Femur (tissue), 1 donor: ENCODE results near the gene SRGAP3.

Experiments
- DNase-seq: peaks from one replicate; pipeline ENCODE4 v3.0.0-alpha.2; 2017

SRGAP3 gene

GRCh38 chr3:8981296-8981695 lies 268.1 kb downstream of the SRGAP3 start:
- DNase-seq = no peak

GRCh38 chr3:8980756-8981257 lies 268.6 kb downstream of the SRGAP3 start:
- DNase-seq = no peak

GRCh38 chr3:8979262-8979661 lies 270.2 kb downstream of the SRGAP3 start:
- no peak for DNase-seq

- DNase-seq = no peak
These were observed 270.9 kb downstream of the SRGAP3 start for GRCh38 chr3:8978551-8978950.

GRCh38 chr3:8976540-8977182 lies 272.8 kb downstream of the SRGAP3 start:
- DNase-seq = no peak

GRCh38 chr3:8975081-8976020 lies 274.1 kb downstream of the SRGAP3 start:
- DNase-seq = no peak

- no peak for DNase-seq
These were observed 275.0 kb downstream of the SRGAP3 start for GRCh38 chr3:8974458-8974857.

- DNase-seq = no peak
These were observed 276.8 kb downstream of the SRGAP3 start for GRCh38 chr3:8972639-8973038.

GRCh38 chr3:8970971-8971589 lies 278.4 kb downstream of the SRGAP3 start:
- DNase-seq = peak; percentile 83

GRCh38 chr3:8969241-8969640 lies 280.2 kb downstream of the SRGAP3 start:
- no peak for DNase-seq

- no peak for DNase-seq
These were observed 281.0 kb downstream of the SRGAP3 start for GRCh38 chr3:8968375-8968882.

GRCh38 chr3:8967553-8967952 lies 281.9 kb downstream of the SRGAP3 start:
- DNase-seq = no peak

GRCh38 chr3:8966820-8967348 lies 282.6 kb downstream of the SRGAP3 start:
- DNase-seq = no peak

- no peak for DNase-seq
These were observed 283.2 kb downstream of the SRGAP3 start for GRCh38 chr3:8966150-8966819.

- no peak for DNase-seq
These were observed 284.7 kb downstream of the SRGAP3 start for GRCh38 chr3:8964436-8965370.

GRCh38 chr3:8963137-8963853 lies 286.2 kb downstream of the SRGAP3 start, which contains the start of gene RAD18:
TSS of gene RAD18 (minus strand) at chr3:8963472. CDS start at chr3:8963385, 87 bp downstream.
- DNase-seq = peak; percentile 95

GRCh38 chr3:8962226-8962861 lies 287.1 kb downstream of the SRGAP3 start:
- DNase-seq = no peak

- DNase-seq = no peak
These were observed 289.8 kb downstream of the SRGAP3 start for GRCh38 chr3:8959668-8960067.

GRCh38 chr3:8954938-8955763 lies 294.3 kb downstream of the SRGAP3 start:
- DNase-seq = no peak
